ENCODE measurements around the gene AFAP1L1. TPM values are rescaled to one million over a fixed set of nuclear protein-coding genes. Genes with fewer than 3 reads are reported as not detected.
A peak's percentile ranks its signal among the peaks of the same experiment; 100 is the strongest.

Gene AFAP1L1
- total RNA-seq, 2 donors from 2014 or later: 0.58 to 0.79 TPM

DNA sequence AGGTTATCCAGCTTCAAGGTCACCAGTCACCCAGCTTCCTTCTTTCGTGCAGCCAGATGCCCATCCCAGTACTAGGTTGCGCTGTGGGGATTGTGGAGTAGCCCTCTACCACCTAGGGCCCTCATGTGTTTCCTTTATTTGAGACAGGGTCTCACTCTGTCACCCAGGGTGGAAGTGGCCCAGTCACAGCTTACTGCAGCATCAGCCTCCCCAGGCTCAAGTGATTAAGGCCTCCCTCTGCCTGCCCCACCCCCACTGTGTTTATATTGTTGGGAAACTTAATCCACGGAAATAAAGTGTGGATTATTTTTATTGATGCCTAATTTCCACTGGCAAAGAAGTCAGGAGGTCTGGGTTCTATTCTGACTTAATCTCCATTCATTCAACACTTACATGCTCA, 103.1 kb downstream of the AFAP1L1 start:
- peaks cover 2% of the 10 kb centered on the region for H3K4me1 Mint-ChIP-seq
- H3K27ac ChIP-seq (ENCODE audit: low read depth, low read length): no peak overlapping the region
- TF ChIP-seq, protein P1, sequence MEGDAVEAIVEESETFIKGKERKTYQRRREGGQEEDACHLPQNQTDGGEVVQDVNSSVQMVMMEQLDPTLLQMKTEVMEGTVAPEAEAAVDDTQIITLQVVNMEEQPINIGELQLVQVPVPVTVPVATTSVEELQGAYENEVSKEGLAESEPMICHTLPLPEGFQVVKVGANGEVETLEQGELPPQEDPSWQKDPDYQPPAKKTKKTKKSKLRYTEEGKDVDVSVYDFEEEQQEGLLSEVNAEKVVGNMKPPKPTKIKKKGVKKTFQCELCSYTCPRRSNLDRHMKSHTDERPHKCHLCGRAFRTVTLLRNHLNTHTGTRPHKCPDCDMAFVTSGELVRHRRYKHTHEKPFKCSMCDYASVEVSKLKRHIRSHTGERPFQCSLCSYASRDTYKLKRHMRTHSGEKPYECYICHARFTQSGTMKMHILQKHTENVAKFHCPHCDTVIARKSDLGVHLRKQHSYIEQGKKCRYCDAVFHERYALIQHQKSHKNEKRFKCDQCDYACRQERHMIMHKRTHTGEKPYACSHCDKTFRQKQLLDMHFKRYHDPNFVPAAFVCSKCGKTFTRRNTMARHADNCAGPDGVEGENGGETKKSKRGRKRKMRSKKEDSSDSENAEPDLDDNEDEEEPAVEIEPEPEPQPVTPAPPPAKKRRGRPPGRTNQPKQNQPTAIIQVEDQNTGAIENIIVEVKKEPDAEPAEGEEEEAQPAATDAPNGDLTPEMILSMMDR (conservative IDR thresholded peaks at IDR 0.05): no peak
- H3K27ac Mint-ChIP-seq: no peak overlapping the region
- no peak overlapping the region for H3K4me3 ChIP-seq (ENCODE audit: low read length)
- no peaks in the 10 kb centered on the region for H3K4me1 ChIP-seq (ENCODE audit: control insufficient read depth, insufficient read depth, low read length)
- H3K36me3 ChIP-seq (ENCODE audit: control insufficient read depth, insufficient read depth, low read length): no peaks in the 10 kb centered on the region
- no peak overlapping the region for H3K4me3 Mint-ChIP-seq
- 67 to 97% methylated on average over 2 of the region's 3 CpGs for WGBS, 2 experiments (ENCODE audit: insufficient coverage in 1 of 2, insufficient read length in 1 of 2)
- H3K9me3 ChIP-seq (ENCODE audit: control insufficient read depth, low read length): no peaks in the 10 kb centered on the region
- H3K27me3 Mint-ChIP-seq (ENCODE audit: insufficient read depth): no peaks in the 10 kb centered on the region
- no peaks in the 10 kb centered on the region for H3K36me3 Mint-ChIP-seq (ENCODE audit: low read depth)
- no peak overlapping the region for H3K9ac ChIP-seq (ENCODE audit: extremely low read depth, low read length, poor library complexity, severe bottlenecking)
- no peaks in the 10 kb centered on the region for H3K27me3 ChIP-seq (ENCODE audit: control insufficient read depth, insufficient read depth, low read length, poor library complexity, severe bottlenecking)
- DNase-seq: no peak
- H3K9me3 Mint-ChIP-seq: no peaks in the 10 kb centered on the region

DNA sequence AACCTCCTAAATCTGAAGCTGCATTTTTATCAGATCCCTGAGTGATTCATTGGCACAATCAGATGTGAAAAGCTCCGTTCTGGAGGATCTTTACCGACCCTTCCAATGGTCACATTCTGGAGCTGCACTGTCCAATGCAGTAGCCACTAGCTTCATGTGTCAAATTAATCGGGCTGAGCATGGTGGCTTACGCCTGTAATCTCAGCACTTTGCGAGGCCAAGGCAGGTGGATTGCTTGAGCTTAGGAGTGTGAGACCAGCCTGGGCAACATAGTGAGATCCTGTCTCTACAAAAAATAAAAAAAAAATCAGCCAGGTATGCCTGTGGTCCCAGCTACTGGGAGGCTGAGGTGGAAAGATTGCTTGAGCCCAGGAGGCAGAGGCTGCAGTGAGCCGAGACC, 103.8 kb downstream of the AFAP1L1 start:
- H3K27ac ChIP-seq (ENCODE audit: low read depth, low read length): no peak overlapping the region
- H3K4me1 Mint-ChIP-seq: peaks cover 2% of the 10 kb centered on the region
- no peak overlapping the region for H3K9ac ChIP-seq (ENCODE audit: extremely low read depth, low read length, poor library complexity, severe bottlenecking)
- H3K4me3 ChIP-seq (ENCODE audit: low read length): no peak overlapping the region
- 85 to 93% methylated on average over 5 to 6 of the region's 6 CpGs for WGBS, 2 experiments (ENCODE audit: insufficient coverage in 1 of 2, insufficient read length in 1 of 2)
- H3K36me3 ChIP-seq (ENCODE audit: control insufficient read depth, insufficient read depth, low read length): no peaks in the 10 kb centered on the region
- no peaks in the 10 kb centered on the region for H3K36me3 Mint-ChIP-seq (ENCODE audit: low read depth)
- H3K9me3 Mint-ChIP-seq: no peaks in the 10 kb centered on the region
- H3K9me3 ChIP-seq (ENCODE audit: control insufficient read depth, low read length): no peaks in the 10 kb centered on the region
- H3K27me3 ChIP-seq (ENCODE audit: control insufficient read depth, insufficient read depth, low read length, poor library complexity, severe bottlenecking): no peaks in the 10 kb centered on the region
- TF ChIP-seq, protein P1 (conservative IDR thresholded peaks at IDR 0.05): no peak
- peak; percentile 39 for DNase-seq
- no peaks in the 10 kb centered on the region for H3K27me3 Mint-ChIP-seq (ENCODE audit: insufficient read depth)
- H3K27ac Mint-ChIP-seq: no peak overlapping the region
- H3K4me1 ChIP-seq (ENCODE audit: control insufficient read depth, insufficient read depth, low read length): no peaks in the 10 kb centered on the region
- H3K4me3 Mint-ChIP-seq: no peak overlapping the region

DNA sequence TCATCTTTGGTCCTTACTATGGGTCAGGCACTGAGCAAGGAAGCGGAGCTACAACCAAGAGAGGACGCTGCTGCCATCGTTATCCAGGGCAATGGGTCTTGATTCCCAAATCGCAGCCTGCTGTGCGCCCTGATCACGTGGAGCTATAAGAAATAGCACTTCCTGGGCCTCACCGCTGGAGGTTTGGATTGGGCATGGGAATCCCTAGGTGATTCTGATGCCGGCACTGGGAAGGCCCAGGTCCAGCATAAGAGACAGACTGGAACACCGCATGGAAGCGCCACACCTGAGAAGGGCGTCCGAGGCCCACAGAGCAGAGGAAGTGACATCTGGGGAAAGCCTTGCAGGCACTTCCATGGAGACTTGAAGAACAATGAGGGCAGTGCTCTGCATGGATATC, 104.4 kb downstream of the AFAP1L1 start:
- Histone ChIP-seq H3K27ac (ENCODE audit: low read depth, low read length) (no peak overlapping the region), H3K27me3 (ENCODE audit: control insufficient read depth, insufficient read depth, low read length, poor library complexity, severe bottlenecking) (no peaks in the 10 kb centered on the region), H3K4me1 (ENCODE audit: control insufficient read depth, insufficient read depth, low read length) (no peaks in the 10 kb centered on the region), H3K9ac (ENCODE audit: extremely low read depth, low read length, poor library complexity, severe bottlenecking) (no peak overlapping the region), H3K9me3 (ENCODE audit: control insufficient read depth, low read length) (no peaks in the 10 kb centered on the region), H3K36me3 (ENCODE audit: control insufficient read depth, insufficient read depth, low read length) (no peaks in the 10 kb centered on the region), H3K4me3 (ENCODE audit: low read length) (no peak overlapping the region)
- H3K4me1 Mint-ChIP-seq: peaks cover 2% of the 10 kb centered on the region
- peak; percentile 36 for DNase-seq
- TF ChIP-seq, protein P1 (conservative IDR thresholded peaks at IDR 0.05): no peak
- 95% methylated on average over 10 to 12 of the region's 12 CpGs for WGBS, 2 experiments (ENCODE audit: insufficient coverage in 1 of 2, insufficient read length in 1 of 2)
- H3K27me3 Mint-ChIP-seq (ENCODE audit: insufficient read depth): no peaks in the 10 kb centered on the region
- no peak overlapping the region for H3K4me3 Mint-ChIP-seq
- no peaks in the 10 kb centered on the region for H3K9me3 Mint-ChIP-seq
- no peaks in the 10 kb centered on the region for H3K36me3 Mint-ChIP-seq (ENCODE audit: low read depth)
- no peak overlapping the region for H3K27ac Mint-ChIP-seq

Measured in endodermal cell (in vitro differentiated cells).